B cell (primary cell): ENCODE results near the gene SHC3. TPM values are rescaled to one million over a fixed set of nuclear protein-coding genes. Genes with fewer than 3 reads are reported as not detected.

Source experiments
- ATAC-seq: fragments of 200-7000 bp; cut with Tn5 transposase; one replicate; pipeline ENCODE4 v1.10.0; 2021; ENCODE audit warnings: low read depth, mild to moderate bottlenecking, moderate number of reproducible peaks, moderate library complexity
- CTCF ChIA-PET: fragments of 350-600 bp; sonication (Branson Sonifier 250); formaldehyde crosslinking; loops from one replicate; lab custom pipeline; 2021; ENCODE audit warnings: antibody characterized with exemption, inconsistent platforms; lab: Charles Lee
- POLR2A ChIA-PET: fragments of 350-600 bp; sonication (Branson Sonifier 250); formaldehyde crosslinking; loops from one replicate; lab custom pipeline; 2021; ENCODE audit warnings: antibody characterized with exemption; lab: Charles Lee
- DNase-seq: peaks from one replicate; pipeline ENCODE4 v3.0.0; 2013
- H2AFZ ChIP-seq: 2 replicates; pipeline ENCODE4 v1.6.1; 2012; ENCODE audit warnings: mild to moderate bottlenecking, low read depth, low read length; ENCODE audit not compliant: insufficient read depth, poor library complexity, severe bottlenecking
- H3K27ac ChIP-seq, 2 donors: 1 replicate in 1 of 2; 2 replicates in 1 of 2; pipeline ENCODE4 v1.5.1; 2012 to 2013; ENCODE audit warnings: low read length in 2 of 2, mild to moderate bottlenecking in 2 of 2, moderate library complexity in 1 of 2
- H3K27me3 ChIP-seq, 4 experiments: fragments of 200-600 bp in 1 of 4; sonication (generic) in 1 of 4; replicated peaks in 1 of 4; 1 replicate in 2 of 4; 2 replicates in 2 of 4; pipeline versions ENCODE4 v1.6.1 to v1.7.0; 2013 to 2016; ENCODE audit warnings: low read length in 3 of 4, mild to moderate bottlenecking in 2 of 4, mixed read lengths in 1 of 4, moderate library complexity in 1 of 4; ENCODE audit not compliant: insufficient read depth in 4 of 4, control insufficient read depth in 3 of 4; ENCODE audit errors: control extremely low read depth in 1 of 4
- H3K36me3 ChIP-seq, 2 experiments: replicated peaks in 1 of 2; 1 replicate in 1 of 2; 2 replicates in 1 of 2; pipeline versions ENCODE4 v1.6.1 to v1.7.1; 2013; ENCODE audit warnings: low read length in 1 of 2; ENCODE audit not compliant: insufficient read depth in 2 of 2, control insufficient read depth in 1 of 2; ENCODE audit errors: control extremely low read depth in 1 of 2, extremely low read depth in 1 of 2
- H3K4me1 ChIP-seq, 2 donors: fragments of 200-600 bp in 1 of 2; sonication (generic) in 1 of 2; 1 replicate in 1 of 2; 2 replicates in 1 of 2; pipeline versions ENCODE4 v1.5.1 to v1.6.1; 2013 to 2017; ENCODE audit warnings: low read length in 2 of 2; ENCODE audit not compliant: control insufficient read depth in 2 of 2, insufficient read depth in 2 of 2
- H3K4me2 ChIP-seq: replicated peaks from 2 replicates; pipeline ENCODE3; 2012; ENCODE audit warnings: mild to moderate bottlenecking, low read depth, low read length; ENCODE audit not compliant: poor library complexity, severe bottlenecking
- H3K4me3 ChIP-seq, 5 experiments: fragments of 200-600 bp in 1 of 5; sonication (generic) in 1 of 5; 1 replicate in 3 of 5; 2 replicates in 2 of 5; pipeline versions ENCODE4 v1.5.1 to v1.7.0; 2011 to 2016; ENCODE audit warnings: low read length in 4 of 5, mild to moderate bottlenecking in 4 of 5, low read depth in 2 of 5, control low read depth in 1 of 5, moderate library complexity in 1 of 5; ENCODE audit not compliant: insufficient read depth in 1 of 5; ENCODE audit errors: control extremely low read depth in 1 of 5, extremely low read depth in 1 of 5
- H3K79me2 ChIP-seq: fragments of 200-600 bp; sonication (generic); one replicate; pipeline ENCODE4 v1.6.0; 2016; ENCODE audit warnings: low read length; ENCODE audit not compliant: control insufficient read depth, insufficient read depth
- H3K9ac ChIP-seq: fragments of 200-600 bp; sonication (generic); 2 replicates; pipeline ENCODE4 v1.6.1; 2017; ENCODE audit warnings: mild to moderate bottlenecking, low read length, moderate library complexity
- H3K9me3 ChIP-seq, 3 donors: one replicate each; pipeline versions ENCODE4 v1.6.1 to v1.7.1; 2013; ENCODE audit warnings: low read length in 2 of 3; ENCODE audit not compliant: control insufficient read depth in 2 of 3, insufficient read depth in 1 of 3; ENCODE audit errors: control extremely low read depth in 1 of 3
- H4K20me1 ChIP-seq: 2 replicates; pipeline ENCODE4 v1.6.0; 2012; ENCODE audit warnings: mild to moderate bottlenecking, low read length; ENCODE audit not compliant: insufficient read depth, control insufficient read depth, poor library complexity, severe bottlenecking
- H3K27ac Mint-ChIP-seq: one replicate; pipeline ENCODE4 v1.8.0; 2021; ENCODE audit warnings: mixed read lengths
- H3K27me3 Mint-ChIP-seq: one replicate; pipeline ENCODE4 v1.8.0; 2021; ENCODE audit warnings: mixed read lengths
- H3K4me1 Mint-ChIP-seq: one replicate; pipeline ENCODE4 v1.8.0; 2021; ENCODE audit warnings: mixed read lengths
- H3K4me3 Mint-ChIP-seq: one replicate; pipeline ENCODE4 v1.8.0; 2021; ENCODE audit warnings: mixed read lengths
- H3K9me3 Mint-ChIP-seq: one replicate; pipeline ENCODE4 v1.8.0; 2022; ENCODE audit warnings: mixed read lengths; ENCODE audit not compliant: insufficient read depth
- EZH2 ChIP-seq: IDR thresholded peaks from 2 replicates; pipeline ENCODE4 v1.6.1; 2012; ENCODE audit warnings: borderline replicate concordance, low read depth, mild to moderate bottlenecking, moderate library complexity, low read length; ENCODE audit not compliant: insufficient read depth, poor library complexity, severe bottlenecking
- WGBS: methylation state at CpG from one replicate; pipeline ENCODE4 v1.1.5; 2013; ENCODE audit warnings: missing lambda C conversion rate; ENCODE audit not compliant: insufficient coverage; 5-methylcytosine and 5-hydroxymethylcytosine counted together
- intact Hi-C: fragments of 100-400 bp; cut with micrococcal nuclease; formaldehyde crosslinking; loops from one replicate; pipeline ENCODE4 v1.10.0; 2022
- polyA plus RNA-seq: library from polyadenylated mRNA; depleted of rRNA; stranded (reverse); fragments of >200 nt; gene quantifications from 2 replicates; pipeline ENCODE4 v1.2.3, GENCODE V29; 2012
- total RNA-seq, 2 donors: library from RNA; stranded (reverse); fragments of 120-200 nt in 1 of 2; gene quantifications; 1 replicate in 1 of 2; 2 replicates in 1 of 2; pipeline versions ENCODE4 v1.2.3 to v1.2.4, GENCODE V29; 2013 to 2022
- TF ChIP-seq, protein P1 (sequence below): fragments of 200-600 bp; IDR thresholded peaks from one replicate; pipeline ENCODE4 v1.8.0; 2022; ENCODE audit warnings: antibody characterized with exemption, mild to moderate bottlenecking

Gene SHC3
- total and polyA plus RNA-seq, 2 donors (not counting 1 experiment from before 2014, with no cell fraction given), result 0.03 TPM; not detected in 1

- POLR2A ChIA-PET, result no interaction called here
- Histone ChIP-seq H3K9me3 (peaks cover 0 to 17% (median 3%) of the 10 kb centered on the region in 3 donors), H3K36me3 (no peaks in the 10 kb centered on the region), H3K4me1 (no peaks in the 10 kb centered on the region), H3K79me2 (no peaks in the 10 kb centered on the region), H3K4me2 (no peak overlapping the region), H4K20me1 (no peaks in the 10 kb centered on the region), H2AFZ (no peak overlapping the region), H3K4me3 (no peak overlapping the region), H3K27ac (no peak overlapping the region), H3K27me3 (peaks cover 0 to 4% (median 2%) of the 10 kb centered on the region in 4 experiments), H3K9ac (no peak overlapping the region)
- no CpG with 5 or more reads among the region's 5 CpGs for WGBS
- CTCF ChIA-PET, result no interaction called here
- Mint-ChIP-seq H3K9me3 (peaks cover 13% of the 10 kb centered on the region), H3K27ac (no peak overlapping the region), H3K27me3 (peaks cover 19% of the 10 kb centered on the region), H3K4me3 (no peak overlapping the region), H3K4me1 (no peaks in the 10 kb centered on the region)
- ATAC-seq (no peak), DNase-seq (no peak)
- TF ChIP-seq, protein P1, sequence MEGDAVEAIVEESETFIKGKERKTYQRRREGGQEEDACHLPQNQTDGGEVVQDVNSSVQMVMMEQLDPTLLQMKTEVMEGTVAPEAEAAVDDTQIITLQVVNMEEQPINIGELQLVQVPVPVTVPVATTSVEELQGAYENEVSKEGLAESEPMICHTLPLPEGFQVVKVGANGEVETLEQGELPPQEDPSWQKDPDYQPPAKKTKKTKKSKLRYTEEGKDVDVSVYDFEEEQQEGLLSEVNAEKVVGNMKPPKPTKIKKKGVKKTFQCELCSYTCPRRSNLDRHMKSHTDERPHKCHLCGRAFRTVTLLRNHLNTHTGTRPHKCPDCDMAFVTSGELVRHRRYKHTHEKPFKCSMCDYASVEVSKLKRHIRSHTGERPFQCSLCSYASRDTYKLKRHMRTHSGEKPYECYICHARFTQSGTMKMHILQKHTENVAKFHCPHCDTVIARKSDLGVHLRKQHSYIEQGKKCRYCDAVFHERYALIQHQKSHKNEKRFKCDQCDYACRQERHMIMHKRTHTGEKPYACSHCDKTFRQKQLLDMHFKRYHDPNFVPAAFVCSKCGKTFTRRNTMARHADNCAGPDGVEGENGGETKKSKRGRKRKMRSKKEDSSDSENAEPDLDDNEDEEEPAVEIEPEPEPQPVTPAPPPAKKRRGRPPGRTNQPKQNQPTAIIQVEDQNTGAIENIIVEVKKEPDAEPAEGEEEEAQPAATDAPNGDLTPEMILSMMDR, result no peak
- no peak for TF ChIP-seq EZH2
- intact Hi-C loops, result no loop called here
Measured at GRCh38 chr9:89195131-89195797, 16.6 kb upstream of the SHC3 start.

- Histone ChIP-seq H3K27me3 (peaks cover 0 to 4% (median 2%) of the 10 kb centered on the region in 4 experiments), H3K9ac (no peak overlapping the region), H3K4me2 (no peak overlapping the region), H3K4me3 (no peak overlapping the region), H3K9me3 (peaks cover 0 to 17% (median 3%) of the 10 kb centered on the region in 3 donors), H4K20me1 (no peaks in the 10 kb centered on the region), H3K4me1 (no peaks in the 10 kb centered on the region), H3K79me2 (no peaks in the 10 kb centered on the region), H3K36me3 (no peaks in the 10 kb centered on the region), H3K27ac (no peak overlapping the region), H2AFZ (no peak overlapping the region)
- Mint-ChIP-seq H3K4me3 (no peak overlapping the region), H3K27ac (no peak overlapping the region), H3K9me3 (peaks cover 13% of the 10 kb centered on the region), H3K27me3 (peaks cover 23% of the 10 kb centered on the region), H3K4me1 (no peaks in the 10 kb centered on the region)
- WGBS, result no CpG with 5 or more reads among the region's 4 CpGs
- TF ChIP-seq, protein P1, result no peak
- TF ChIP-seq EZH2, result no peak
- ATAC-seq, result no peak
- DNase-seq, result no peak
- intact Hi-C loops, result no loop called here
- CTCF ChIA-PET, result no interaction called here
- POLR2A ChIA-PET, result no interaction called here
Measured at GRCh38 chr9:89194421-89195130, 16.0 kb upstream of the SHC3 start.
